Skeletal muscle cell (primary cell): ENCODE measurements around the gene ZNF750.

ENCODE experiments used
- DNase-seq: peaks from one replicate; pipeline ENCODE4 v3.0.0-alpha.2; 2010; ENCODE audit warnings: low read depth
- H3K4me3 ChIP-seq: 2 replicates; pipeline ENCODE4 v1.5.1; 2011; ENCODE audit warnings: low read depth, mild to moderate bottlenecking, control low read depth, low read length, moderate library complexity

ZNF750 gene

GRCh38 chr17:82820278-82821251 is 19.3 kb downstream of the ZNF750 start:
- H3K4me3 ChIP-seq = no peak overlapping the region
- DNase-seq = no peak

- DNase-seq = no peak
- H3K4me3 ChIP-seq = no peak overlapping the region
These were observed 21.9 kb downstream of the ZNF750 start for GRCh38 chr17:82817947-82818346.

DNA sequence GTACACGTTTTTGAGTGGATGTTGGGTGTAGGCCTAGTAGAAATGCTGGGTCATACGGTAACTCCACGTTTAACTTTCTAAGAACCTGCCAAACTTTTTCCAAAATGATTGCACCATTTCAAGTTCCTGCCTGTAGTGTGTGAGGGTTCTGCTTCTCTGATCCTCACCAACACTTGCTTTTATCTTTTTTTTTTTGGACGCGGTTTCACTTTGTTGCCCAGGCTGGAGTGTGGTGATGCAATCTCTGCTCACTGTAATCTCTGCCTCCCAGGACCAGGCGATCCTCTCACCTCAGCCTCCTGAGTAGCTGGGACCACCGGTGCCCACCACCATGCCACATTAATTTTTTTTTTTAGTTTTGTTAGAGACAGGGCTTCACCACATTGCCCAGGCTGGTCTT is 23.5 kb downstream of the ZNF750 start:
- no peak overlapping the region for H3K4me3 ChIP-seq
- no peak for DNase-seq

- DNase-seq = no peak
- no peak overlapping the region for H3K4me3 ChIP-seq
These were observed 24.0 kb downstream of the ZNF750 start for GRCh38 chr17:82815790-82816305.

DNA sequence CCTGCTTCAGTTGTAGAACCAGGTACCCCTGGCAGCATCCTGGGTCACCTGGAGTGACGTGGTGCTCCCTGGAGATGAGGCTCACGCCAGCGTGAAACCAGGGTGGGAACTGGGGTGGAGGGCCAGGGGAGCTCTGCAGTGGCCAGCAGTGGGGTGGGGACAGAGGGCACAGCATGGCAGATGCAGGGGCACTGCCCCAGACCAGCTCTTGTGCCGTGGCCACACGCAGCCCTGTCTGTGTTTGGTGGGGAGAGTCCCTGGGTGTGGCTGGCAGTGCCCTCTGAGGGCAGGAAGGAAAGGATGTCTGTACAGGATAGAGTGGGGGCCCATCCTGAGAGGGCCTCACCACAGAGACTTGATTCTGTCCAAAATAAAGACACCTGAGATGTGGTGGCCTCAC is 24.5 kb downstream of the ZNF750 start:
- no peak overlapping the region for H3K4me3 ChIP-seq
- no peak for DNase-seq

DNA sequence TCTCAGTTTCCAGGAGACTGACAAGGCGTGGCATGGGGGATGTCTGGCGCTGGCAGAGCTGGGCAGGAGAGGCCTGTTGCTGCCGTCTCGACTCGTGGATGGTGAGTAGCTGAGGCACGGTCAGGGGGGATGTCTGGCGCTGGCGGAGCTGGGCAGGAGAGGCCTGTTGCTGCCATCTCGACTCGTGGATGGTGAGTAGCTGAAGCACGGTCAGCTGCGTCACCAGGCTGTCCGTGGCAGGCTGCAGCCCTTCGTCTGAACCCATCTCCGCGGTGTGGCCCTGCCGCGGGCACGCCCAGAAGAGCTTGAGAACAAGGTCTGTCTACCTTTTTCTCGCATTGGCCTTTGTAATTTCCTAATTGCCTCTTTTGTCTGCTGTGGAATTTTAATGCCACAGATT is 25.0 kb downstream of the ZNF750 start:
- no peak for DNase-seq
- H3K4me3 ChIP-seq = no peak overlapping the region

DNA sequence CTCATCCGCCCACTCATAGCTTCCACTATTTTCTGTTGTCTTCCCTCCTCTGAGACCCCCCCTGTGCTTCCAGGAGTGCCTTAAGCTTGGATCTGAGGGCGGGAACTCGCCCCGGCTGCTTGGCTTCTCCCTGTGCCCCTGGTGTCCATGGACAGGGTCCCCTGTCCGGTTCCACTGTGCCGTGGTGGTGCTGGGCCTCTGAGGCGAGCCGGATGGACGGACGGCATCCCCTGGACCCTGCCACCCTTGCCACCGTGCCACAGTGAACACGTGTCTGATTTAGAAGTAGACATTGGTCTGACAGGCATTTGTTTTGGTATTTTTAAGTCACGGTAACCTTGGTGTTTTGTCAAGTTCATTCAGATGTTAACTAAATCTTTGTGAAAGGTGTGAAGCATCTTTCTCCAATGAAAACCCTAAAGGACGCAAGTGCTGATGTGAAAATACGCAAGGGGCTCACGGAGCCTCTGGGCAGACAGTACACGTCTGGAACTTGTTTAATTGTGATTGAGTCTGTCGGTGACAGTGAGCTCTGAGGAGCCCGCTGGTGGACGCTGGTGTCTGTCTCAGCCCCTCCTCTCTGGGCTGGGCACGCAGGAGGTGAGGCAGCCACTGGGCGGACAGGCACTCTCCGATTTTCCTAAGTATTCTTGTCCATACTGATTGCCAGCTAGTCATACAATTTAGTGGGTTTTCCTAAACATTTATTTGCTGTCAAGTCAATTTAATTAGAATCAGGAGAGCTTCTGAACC is 26.3 kb downstream of the ZNF750 start:
- no peak for DNase-seq
- no peak overlapping the region for H3K4me3 ChIP-seq

GRCh38 chr17:82812601-82813000 is 27.2 kb downstream of the ZNF750 start:
- no peak overlapping the region for H3K4me3 ChIP-seq
- DNase-seq = no peak

DNA sequence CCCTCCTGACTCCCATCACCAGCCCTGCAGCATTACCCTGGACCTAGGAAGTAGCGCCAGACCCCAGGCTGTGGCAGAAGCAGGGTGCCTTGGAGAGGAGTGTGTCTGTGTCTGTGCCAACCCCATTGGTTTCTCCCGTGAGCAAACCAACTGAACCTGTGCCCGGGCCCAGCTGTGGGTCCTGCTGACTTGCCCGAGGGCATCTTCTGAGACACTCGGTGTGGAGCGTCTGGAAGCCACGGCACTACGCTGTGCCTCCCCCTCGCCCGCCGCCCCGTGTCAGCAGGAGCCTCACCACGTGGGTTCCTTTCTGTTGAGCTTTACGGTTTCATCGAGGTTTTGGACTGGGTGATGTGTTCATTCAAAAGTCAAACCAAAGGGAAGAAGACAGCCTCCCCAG is 27.8 kb downstream of the ZNF750 start:
- no peak for DNase-seq
- no peak overlapping the region for H3K4me3 ChIP-seq

GRCh38 chr17:82810644-82811430 is 29.0 kb downstream of the ZNF750 start:
- no peak overlapping the region for H3K4me3 ChIP-seq
- DNase-seq = no peak

DNA sequence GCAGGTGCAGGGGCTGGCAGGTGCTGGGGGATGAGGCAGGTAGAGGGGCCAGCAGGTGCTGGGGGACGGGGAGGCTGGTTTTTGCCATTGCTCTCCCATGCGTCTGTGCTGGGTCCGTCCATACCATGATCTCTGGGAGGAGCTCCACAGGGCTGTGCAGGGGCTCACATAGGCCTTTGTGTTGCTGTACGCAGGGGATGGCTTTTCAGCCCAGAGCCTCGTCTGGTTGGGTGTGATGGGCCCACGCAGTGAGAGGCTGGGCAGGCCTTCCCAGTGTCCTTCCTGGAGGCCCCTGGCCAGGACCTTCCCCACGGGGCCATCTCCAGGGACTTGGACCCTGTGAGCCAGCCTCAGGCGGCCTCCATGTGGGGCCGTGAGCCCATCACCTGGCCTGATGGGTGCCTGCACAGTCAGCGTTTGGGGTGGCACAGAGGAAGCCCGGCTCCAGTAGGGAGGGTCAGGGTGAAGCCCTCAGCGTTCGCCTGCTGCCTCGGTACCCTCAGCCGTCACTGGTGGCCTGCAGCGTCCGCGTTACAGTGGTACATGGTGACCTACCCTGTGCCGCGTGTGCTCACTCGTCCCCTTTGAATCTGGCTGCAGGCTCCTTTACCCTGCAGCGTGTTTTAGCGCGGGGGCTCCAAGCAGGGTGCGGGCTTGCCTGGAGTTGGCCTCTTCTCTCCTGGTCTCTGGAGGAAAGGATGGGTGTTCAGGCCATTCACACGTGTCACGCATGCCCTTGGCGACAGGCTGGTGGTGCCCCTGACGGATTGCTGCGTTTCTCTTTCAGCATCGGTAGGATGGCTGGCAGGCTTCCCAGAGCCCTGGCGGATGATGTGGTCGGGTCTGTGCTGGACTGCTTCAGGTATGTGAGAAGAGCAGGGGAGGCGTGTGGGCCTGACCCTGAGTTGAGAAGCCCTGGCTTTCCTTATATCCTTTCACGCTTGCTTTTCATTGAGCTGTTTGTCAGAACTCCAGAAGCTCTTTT is 30.6 kb downstream of the ZNF750 start:
- no peak overlapping the region for H3K4me3 ChIP-seq
- no peak for DNase-seq

GRCh38 chr17:82808006-82808405 is 31.8 kb downstream of the ZNF750 start:
- no peak for DNase-seq
- no peak overlapping the region for H3K4me3 ChIP-seq

GRCh38 chr17:82807562-82807961 is 32.3 kb downstream of the ZNF750 start:
- DNase-seq = no peak
- no peak overlapping the region for H3K4me3 ChIP-seq

DNA sequence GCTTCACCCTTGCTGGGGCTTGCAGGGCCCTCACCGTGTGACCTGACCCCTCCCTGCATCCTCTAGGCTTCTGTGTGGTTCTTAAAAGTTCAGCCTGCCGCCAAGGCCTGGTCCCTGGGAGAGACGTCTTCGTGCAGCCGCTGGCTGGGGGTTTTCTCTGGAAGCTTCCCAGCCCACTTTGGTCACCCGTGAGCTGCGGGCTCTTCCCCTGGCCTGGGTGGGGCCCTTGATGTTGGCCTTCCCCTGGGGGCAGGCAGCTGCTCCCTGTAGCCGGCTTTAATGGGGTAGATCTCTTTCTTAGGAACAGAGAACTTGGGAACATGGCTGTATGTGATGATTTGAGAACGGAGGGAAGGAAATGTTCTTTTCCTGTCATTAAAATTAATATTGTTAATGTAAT is 32.7 kb downstream of the ZNF750 start:
- H3K4me3 ChIP-seq = no peak overlapping the region
- DNase-seq = no peak

- no peak for DNase-seq
- H3K4me3 ChIP-seq = no peak overlapping the region
These were observed 33.2 kb downstream of the ZNF750 start for GRCh38 chr17:82806645-82807044.

GRCh38 chr17:82805823-82806222 is 34.0 kb downstream of the ZNF750 start:
- H3K4me3 ChIP-seq = no peak overlapping the region
- no peak for DNase-seq

DNA sequence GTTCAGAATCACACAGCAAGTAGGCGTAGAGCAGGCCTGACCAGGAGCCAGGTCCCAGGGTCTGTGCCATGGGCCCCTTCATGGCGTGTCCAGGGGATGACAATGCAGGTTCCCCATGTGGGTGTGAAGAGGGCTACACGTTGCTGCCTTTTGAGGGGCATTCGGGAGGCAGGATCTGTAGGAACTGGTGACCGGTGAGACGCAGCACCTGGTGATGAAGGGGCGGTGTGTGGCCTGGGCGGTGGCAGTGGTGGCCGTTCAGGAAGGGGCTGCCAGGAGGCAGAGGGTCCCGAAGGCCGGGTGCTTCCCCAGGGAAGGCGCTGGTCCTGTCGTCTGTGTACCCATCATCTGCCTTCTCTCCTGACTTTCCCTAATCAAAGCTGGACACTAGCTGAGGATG is 34.6 kb downstream of the ZNF750 start:
- DNase-seq = no peak
- no peak overlapping the region for H3K4me3 ChIP-seq

- no peak overlapping the region for H3K4me3 ChIP-seq
- DNase-seq = peak; percentile 70
These were observed 35.2 kb downstream of the ZNF750 start for GRCh38 chr17:82804442-82805191.
